Loucy (cell line): Measurements from ENCODE around the gene VPS37C.

Source experiments
- H2AFZ ChIP-seq: fragments of 200-600 bp; sonication (generic); 2 replicates; pipeline ENCODE4 v1.6.0; 2016; ENCODE audit warnings: antibody characterized with exemption, mild to moderate bottlenecking, low read length, moderate library complexity
- H3F3A ChIP-seq: fragments of 200-600 bp; 2 replicates; pipeline ENCODE4 v1.6.0; 2016; ENCODE audit warnings: antibody characterized with exemption, low read depth, mild to moderate bottlenecking
- H3K27me3 ChIP-seq: fragments of 200-600 bp; sonication (generic); 2 replicates; pipeline ENCODE4 v1.6.1; 2014; ENCODE audit warnings: low read length, mild to moderate bottlenecking; ENCODE audit not compliant: insufficient read depth, poor library complexity, severe bottlenecking
- H3K36me3 ChIP-seq: fragments of 200-600 bp; sonication (generic); 2 replicates; pipeline ENCODE4 v1.6.1; 2016; ENCODE audit warnings: low read length; ENCODE audit not compliant: insufficient read depth
- H3K4me1 ChIP-seq: fragments of 200-600 bp; sonication (generic); 2 replicates; pipeline ENCODE4 v1.5.1; 2014; ENCODE audit warnings: low read length, mild to moderate bottlenecking; ENCODE audit not compliant: insufficient read depth, poor library complexity, severe bottlenecking
- H3K4me2 ChIP-seq: fragments of 200-600 bp; sonication (generic); 2 replicates; pipeline ENCODE4 v1.6.0; 2014; ENCODE audit warnings: antibody characterized with exemption, low read length, low read depth, mild to moderate bottlenecking; ENCODE audit not compliant: poor library complexity, severe bottlenecking
- H3K4me3 ChIP-seq: fragments of 200-600 bp; sonication (generic); 2 replicates; pipeline ENCODE4 v1.5.1; 2014; ENCODE audit warnings: low read length, mild to moderate bottlenecking, mixed read lengths; ENCODE audit not compliant: poor library complexity, severe bottlenecking
- H3K79me2 ChIP-seq: fragments of 200-600 bp; sonication (generic); 2 replicates; pipeline ENCODE4 v1.6.1; 2014; ENCODE audit warnings: low read length; ENCODE audit not compliant: insufficient read depth
- H3K9ac ChIP-seq: fragments of 200-600 bp; sonication (generic); 2 replicates; pipeline ENCODE4 v1.6.0; 2014; ENCODE audit warnings: mild to moderate bottlenecking, low read depth, low read length, moderate library complexity; ENCODE audit not compliant: poor library complexity, severe bottlenecking
- H3K9me2 ChIP-seq: fragments of 200-600 bp; sonication (generic); replicated peaks from 2 replicates; pipeline ENCODE4 v1.6.1; 2016; ENCODE audit warnings: low read depth, low read length, mixed read lengths
- H3K9me3 ChIP-seq: fragments of 200-600 bp; sonication (generic); 2 replicates; pipeline ENCODE4 v1.6.1; 2014; ENCODE audit warnings: mild to moderate bottlenecking, antibody characterized with exemption, low read length, low read depth; ENCODE audit not compliant: insufficient read depth
- H4K20me1 ChIP-seq: fragments of 200-600 bp; sonication (generic); 2 replicates; pipeline ENCODE4 v1.6.0; 2014; ENCODE audit warnings: antibody characterized with exemption, low read length, mild to moderate bottlenecking; ENCODE audit not compliant: insufficient read depth, poor library complexity, severe bottlenecking
- EZH2phosphoT487 ChIP-seq: fragments of 200-600 bp; IDR thresholded peaks from 2 replicates; pipeline ENCODE4 v1.6.1; 2018; ENCODE audit warnings: antibody characterized with exemption, mild to moderate bottlenecking, moderate library complexity, borderline replicate concordance
- TF ChIP-seq, protein P1 (sequence below): fragments of 200-600 bp; sonication (generic); conservative IDR thresholded peaks from 2 replicates; pipeline ENCODE4 v1.5.1; 2014; ENCODE audit warnings: mild to moderate bottlenecking, antibody characterized with exemption, low read length

Gene VPS37C

DNA sequence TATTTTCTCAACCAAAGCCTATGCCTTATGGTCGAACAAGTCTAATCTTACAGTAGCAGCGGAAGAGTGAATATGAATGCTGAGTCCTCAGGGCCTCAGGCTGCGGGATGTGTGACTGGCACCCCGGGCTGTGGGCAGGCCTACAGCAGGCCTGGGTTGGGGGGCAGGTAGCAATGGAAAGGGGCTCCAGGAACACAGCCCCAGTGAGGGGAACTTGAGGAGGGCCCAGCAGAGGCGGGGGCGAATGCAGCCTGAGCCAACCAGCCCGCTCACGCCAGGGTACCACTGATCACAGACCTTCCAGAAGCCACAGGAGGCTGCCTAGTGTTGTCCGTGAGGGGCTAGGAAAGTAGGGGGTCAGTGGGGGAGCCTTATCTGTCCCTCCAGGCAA, 70.2 kb downstream of the VPS37C start:
- Histone ChIP-seq H3K79me2 (no peaks in the 10 kb centered on the region), H3K4me1 (no peaks in the 10 kb centered on the region), H2AFZ (no peak overlapping the region), H3K9me2 (no peaks in the 10 kb centered on the region), H3K36me3 (no peaks in the 10 kb centered on the region), H3K4me3 (no peak overlapping the region), H3K9me3 (no peaks in the 10 kb centered on the region), H4K20me1 (no peaks in the 10 kb centered on the region), H3F3A (no peaks in the 10 kb centered on the region), H3K4me2 (no peak overlapping the region), H3K27me3 (no peaks in the 10 kb centered on the region), H3K9ac (no peak overlapping the region)
- TF ChIP-seq EZH2phosphoT487, result no peak
- TF ChIP-seq, protein P1, sequence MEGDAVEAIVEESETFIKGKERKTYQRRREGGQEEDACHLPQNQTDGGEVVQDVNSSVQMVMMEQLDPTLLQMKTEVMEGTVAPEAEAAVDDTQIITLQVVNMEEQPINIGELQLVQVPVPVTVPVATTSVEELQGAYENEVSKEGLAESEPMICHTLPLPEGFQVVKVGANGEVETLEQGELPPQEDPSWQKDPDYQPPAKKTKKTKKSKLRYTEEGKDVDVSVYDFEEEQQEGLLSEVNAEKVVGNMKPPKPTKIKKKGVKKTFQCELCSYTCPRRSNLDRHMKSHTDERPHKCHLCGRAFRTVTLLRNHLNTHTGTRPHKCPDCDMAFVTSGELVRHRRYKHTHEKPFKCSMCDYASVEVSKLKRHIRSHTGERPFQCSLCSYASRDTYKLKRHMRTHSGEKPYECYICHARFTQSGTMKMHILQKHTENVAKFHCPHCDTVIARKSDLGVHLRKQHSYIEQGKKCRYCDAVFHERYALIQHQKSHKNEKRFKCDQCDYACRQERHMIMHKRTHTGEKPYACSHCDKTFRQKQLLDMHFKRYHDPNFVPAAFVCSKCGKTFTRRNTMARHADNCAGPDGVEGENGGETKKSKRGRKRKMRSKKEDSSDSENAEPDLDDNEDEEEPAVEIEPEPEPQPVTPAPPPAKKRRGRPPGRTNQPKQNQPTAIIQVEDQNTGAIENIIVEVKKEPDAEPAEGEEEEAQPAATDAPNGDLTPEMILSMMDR, result no peak

GRCh38 chr11:61090521-61090920, 70.7 kb downstream of the VPS37C start:
- H3K9me2 ChIP-seq, result no peaks in the 10 kb centered on the region
- H3K4me1 ChIP-seq, result no peaks in the 10 kb centered on the region
- no peak overlapping the region for H2AFZ ChIP-seq
- no peaks in the 10 kb centered on the region for H4K20me1 ChIP-seq
- no peaks in the 10 kb centered on the region for H3K79me2 ChIP-seq
- no peak overlapping the region for H3K9ac ChIP-seq
- H3K9me3 ChIP-seq, result no peaks in the 10 kb centered on the region
- no peaks in the 10 kb centered on the region for H3F3A ChIP-seq
- H3K27me3 ChIP-seq, result no peaks in the 10 kb centered on the region
- no peaks in the 10 kb centered on the region for H3K36me3 ChIP-seq
- H3K4me2 ChIP-seq, result no peak overlapping the region
- TF ChIP-seq, protein P1, result no peak
- TF ChIP-seq EZH2phosphoT487, result no peak
- no peak overlapping the region for H3K4me3 ChIP-seq

DNA sequence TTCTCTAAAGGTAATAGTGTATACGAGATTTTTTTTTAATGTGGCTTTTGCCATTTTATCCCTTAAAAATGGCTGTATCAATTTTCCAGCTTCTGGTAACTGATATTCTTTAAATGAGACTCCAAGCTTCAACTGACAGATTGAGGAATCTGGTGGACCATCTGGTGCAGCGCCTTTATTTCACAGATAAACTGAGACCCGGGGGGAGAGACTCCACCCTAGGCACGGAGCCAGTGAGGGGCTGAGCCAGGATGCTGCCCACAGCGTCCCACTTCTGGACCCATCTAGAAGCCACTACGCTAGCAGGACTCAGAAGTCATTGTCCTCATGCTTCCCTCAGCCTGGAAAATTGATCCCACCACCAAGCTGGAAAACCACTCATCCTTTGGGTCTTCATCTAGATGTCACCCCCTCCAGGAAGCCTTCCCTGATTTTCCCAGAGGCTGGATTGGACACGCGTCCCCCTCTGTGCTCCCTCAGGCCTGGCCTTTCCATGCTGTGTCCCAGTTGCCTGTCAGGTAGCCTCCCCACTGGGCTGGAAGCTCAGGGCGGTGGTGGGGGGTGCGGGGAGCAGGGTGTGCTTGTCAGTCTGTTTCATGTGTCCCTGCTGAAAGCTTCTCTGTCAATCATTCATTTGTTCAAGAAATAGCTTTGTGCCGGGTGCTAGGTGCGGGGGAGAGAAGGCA, 71.3 kb downstream of the VPS37C start:
- H3K4me3 ChIP-seq, result no peak overlapping the region
- H4K20me1 ChIP-seq, result no peaks in the 10 kb centered on the region
- H3K9me3 ChIP-seq, result no peaks in the 10 kb centered on the region
- TF ChIP-seq, protein P1, result no peak
- TF ChIP-seq EZH2phosphoT487, result no peak
- no peak overlapping the region for H2AFZ ChIP-seq
- H3K9me2 ChIP-seq, result no peaks in the 10 kb centered on the region
- H3K27me3 ChIP-seq, result no peaks in the 10 kb centered on the region
- H3K4me2 ChIP-seq, result no peak overlapping the region
- no peaks in the 10 kb centered on the region for H3K36me3 ChIP-seq
- H3K4me1 ChIP-seq, result no peaks in the 10 kb centered on the region
- H3K9ac ChIP-seq, result no peak overlapping the region
- no peaks in the 10 kb centered on the region for H3F3A ChIP-seq
- H3K79me2 ChIP-seq, result no peaks in the 10 kb centered on the region
